Breast epithelium (tissue), 3 donors: ENCODE data around the gene APPL2.

ENCODE experiments used
- CTCF ChIP-seq, 3 donors: fragments of 450-650 bp; IDR thresholded peaks; one replicate each; pipeline ENCODE4 v1.5.1; 2016 to 2017; ENCODE audit warnings: antibody characterized with exemption in 3 of 3, mild to moderate bottlenecking in 3 of 3, moderate library complexity in 3 of 3
- POLR2A ChIP-seq: fragments of 450-650 bp; IDR thresholded peaks from one replicate; pipeline ENCODE4 v1.6.1; 2016; ENCODE audit warnings: antibody characterized with exemption, mild to moderate bottlenecking, moderate library complexity

- TF ChIP-seq CTCF (IDR thresholded peaks at IDR 0.05) (no peak), POLR2A (no peak)
Measured at GRCh38 chr12:105214148-105214547, 21.8 kb downstream of the APPL2 start.
